SU-DHL-6 (cell line): Measurements from ENCODE around the gene RPL41.

ENCODE experiments used
- EZH2phosphoT487 ChIP-seq: fragments of 200-600 bp; sonication (generic), shearing (Covaris generic); conservative IDR thresholded peaks from 2 replicates; pipeline ENCODE4 v1.6.1; 2018; ENCODE audit warnings: mild to moderate bottlenecking, antibody characterized with exemption, low read length, moderate library complexity, mixed read lengths
- TF ChIP-seq, protein P1 (sequence below): fragments of 200-600 bp; sonication (generic); IDR thresholded peaks from one replicate; pipeline ENCODE4 v1.5.1; 2017; ENCODE audit warnings: antibody characterized with exemption, mild to moderate bottlenecking, low read length, moderate library complexity; ENCODE audit not compliant: insufficient read depth, poor library complexity, severe bottlenecking

DNA sequence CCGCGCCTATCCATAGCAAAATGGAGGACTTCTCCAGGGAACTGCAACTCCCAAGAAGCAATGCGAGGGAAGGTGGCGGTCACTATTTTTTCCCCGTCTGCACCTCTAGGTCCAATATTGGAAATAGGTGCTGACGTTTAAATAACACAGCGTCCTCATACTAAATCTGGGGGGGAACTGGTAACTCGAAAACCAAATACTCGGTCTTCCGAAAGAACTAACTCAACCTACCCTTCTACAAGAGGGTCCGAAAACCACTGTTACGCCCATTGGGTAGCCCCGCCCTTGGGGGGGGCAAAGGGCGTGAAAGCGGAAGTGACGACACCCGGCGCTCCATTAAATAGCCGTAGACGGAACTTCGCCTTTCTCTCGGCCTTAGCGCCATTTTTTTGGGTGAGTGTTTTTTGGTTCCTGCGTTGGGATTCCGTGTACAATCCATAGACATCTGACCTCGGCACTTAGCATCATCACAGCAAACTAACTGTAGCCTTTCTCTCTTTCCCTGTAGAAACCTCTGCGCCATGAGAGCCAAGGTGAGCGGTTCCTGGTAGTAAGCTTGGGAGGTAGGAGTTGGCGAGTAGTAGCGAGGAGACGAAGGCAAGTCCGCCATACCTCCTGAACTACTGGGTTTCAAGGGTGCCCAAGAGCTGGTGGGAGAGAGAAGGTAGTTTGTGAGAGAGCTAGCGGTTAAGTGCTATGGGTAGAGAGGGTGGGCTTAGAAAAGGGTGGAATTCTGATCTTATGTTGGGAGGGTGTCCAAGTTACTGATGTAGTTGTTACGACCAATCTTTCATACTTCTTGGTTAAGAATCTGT lies at the start of gene RPL41:
- TF ChIP-seq, protein P1, sequence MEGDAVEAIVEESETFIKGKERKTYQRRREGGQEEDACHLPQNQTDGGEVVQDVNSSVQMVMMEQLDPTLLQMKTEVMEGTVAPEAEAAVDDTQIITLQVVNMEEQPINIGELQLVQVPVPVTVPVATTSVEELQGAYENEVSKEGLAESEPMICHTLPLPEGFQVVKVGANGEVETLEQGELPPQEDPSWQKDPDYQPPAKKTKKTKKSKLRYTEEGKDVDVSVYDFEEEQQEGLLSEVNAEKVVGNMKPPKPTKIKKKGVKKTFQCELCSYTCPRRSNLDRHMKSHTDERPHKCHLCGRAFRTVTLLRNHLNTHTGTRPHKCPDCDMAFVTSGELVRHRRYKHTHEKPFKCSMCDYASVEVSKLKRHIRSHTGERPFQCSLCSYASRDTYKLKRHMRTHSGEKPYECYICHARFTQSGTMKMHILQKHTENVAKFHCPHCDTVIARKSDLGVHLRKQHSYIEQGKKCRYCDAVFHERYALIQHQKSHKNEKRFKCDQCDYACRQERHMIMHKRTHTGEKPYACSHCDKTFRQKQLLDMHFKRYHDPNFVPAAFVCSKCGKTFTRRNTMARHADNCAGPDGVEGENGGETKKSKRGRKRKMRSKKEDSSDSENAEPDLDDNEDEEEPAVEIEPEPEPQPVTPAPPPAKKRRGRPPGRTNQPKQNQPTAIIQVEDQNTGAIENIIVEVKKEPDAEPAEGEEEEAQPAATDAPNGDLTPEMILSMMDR, result no peak
- TF ChIP-seq EZH2phosphoT487, result no peak
